ENCODE measurements around the gene SNX27. TPM values are rescaled to one million over a fixed set of nuclear protein-coding genes. Genes with fewer than 3 reads are reported as not detected.

SNX27 gene
- polyA plus RNA-seq, 3 donors from 2014 or later, result 4.4 to 12.7 (median 9.0) TPM

DNA sequence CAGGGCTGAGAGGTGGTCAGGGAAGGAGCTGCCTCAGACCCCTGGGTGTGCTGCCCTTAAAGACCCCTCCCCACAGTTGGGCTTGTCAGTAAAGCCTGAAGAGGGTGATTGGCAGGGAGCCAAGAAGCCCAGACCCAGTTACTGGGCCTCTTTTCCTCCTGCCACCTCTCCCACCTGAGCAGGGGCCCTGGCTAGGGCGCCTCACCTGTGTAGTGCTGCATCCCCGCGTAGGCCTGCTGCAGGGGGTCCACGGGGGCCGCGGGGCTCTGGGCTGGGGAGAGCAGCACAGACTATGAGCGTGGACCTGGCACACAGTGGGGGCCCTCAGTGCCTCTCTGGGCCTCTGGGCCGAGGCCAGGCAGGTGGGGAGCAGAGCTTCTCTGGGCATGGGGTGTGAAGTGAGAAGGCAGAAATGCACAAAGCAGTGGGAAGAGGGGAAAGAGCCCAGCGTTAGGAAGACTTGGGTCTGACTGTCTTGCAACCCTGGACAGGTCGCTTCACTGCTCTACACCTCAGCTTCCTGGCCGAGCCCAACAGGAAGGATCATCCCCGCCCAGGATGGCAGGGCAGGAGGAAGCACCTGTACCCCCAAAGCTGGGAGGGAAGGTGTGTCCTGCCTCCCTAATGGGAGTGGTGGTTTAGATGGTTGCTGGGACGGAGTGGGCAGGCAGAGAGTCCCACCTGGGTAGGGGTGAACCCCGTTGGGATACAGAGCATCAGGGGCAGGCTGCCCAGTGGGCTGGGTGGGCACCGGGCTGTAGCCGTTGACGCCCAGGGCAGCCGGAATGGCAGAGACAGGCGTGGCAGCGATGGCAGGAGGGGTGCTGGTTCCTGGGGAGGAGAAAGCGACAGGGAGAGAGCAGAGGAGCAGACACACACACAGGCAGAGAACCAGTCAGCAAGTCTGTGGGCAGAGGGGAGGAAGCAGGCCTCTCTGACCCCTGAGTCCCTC, 94.9 kb downstream of the SNX27 start:
- Mint-ChIP-seq H3K4me1 (peaks cover 12 to 14% of the 10 kb centered on the region in 2 donors), H3K27ac (no peak overlapping the region), H3K9me3 (no peaks in the 10 kb centered on the region), H3K4me3 (no peak overlapping the region), H3K27me3 (ENCODE audit: low read depth in 3 of 3) (peaks cover 0 to 2% (median 2%) of the 10 kb centered on the region in 3 donors), H3K36me3 (no peaks in the 10 kb centered on the region)
- no peak for DNase-seq

DNA sequence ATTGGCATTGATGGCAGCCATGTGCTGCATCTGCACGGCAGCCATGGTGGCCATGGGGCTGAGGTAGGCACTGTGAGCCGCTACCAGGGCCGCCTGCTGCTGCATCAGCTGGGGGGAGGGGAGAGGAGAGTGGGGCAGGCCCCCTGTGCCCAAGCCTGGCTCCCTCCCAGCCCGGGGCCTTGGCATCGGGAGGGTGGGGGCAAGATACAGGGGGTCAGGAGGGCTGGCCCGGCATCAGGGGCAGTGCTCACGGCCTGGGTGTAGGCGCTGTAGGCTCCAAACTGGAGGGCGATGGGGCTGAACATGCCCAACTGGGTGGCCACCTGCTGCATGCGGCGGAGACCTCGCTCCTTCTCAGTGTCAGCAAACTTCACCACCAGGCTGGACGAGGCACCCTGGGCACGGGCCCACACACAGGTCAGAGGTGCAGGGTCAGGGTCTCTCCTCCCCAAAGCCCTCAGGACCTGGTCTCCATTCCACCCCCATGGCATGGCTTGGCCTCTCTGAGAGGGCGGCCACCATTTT, 95.8 kb downstream of the SNX27 start:
- Mint-ChIP-seq H3K4me1 (peaks cover 10 to 14% of the 10 kb centered on the region in 2 donors), H3K4me3 (no peak overlapping the region), H3K36me3 (no peaks in the 10 kb centered on the region), H3K27me3 (ENCODE audit: low read depth in 3 of 3) (peaks cover 0 to 4% (median 2%) of the 10 kb centered on the region in 3 donors), H3K27ac (peak overlapping the region in 1 of 6 donors; percentile 17), H3K9me3 (no peaks in the 10 kb centered on the region)
- no peak for DNase-seq

GRCh38 chr1:151708891-151709290, 97.0 kb downstream of the SNX27 start:
- Mint-ChIP-seq H3K4me3 (no peak overlapping the region), H3K4me1 (peaks cover 6 to 7% of the 10 kb centered on the region in 2 donors), H3K9me3 (no peaks in the 10 kb centered on the region), H3K36me3 (no peaks in the 10 kb centered on the region), H3K27me3 (ENCODE audit: low read depth in 3 of 3) (peaks cover under 1 to 4% (median 2%) of the 10 kb centered on the region in 3 donors), H3K27ac (no peak overlapping the region)
- DNase-seq, result no peak

DNA sequence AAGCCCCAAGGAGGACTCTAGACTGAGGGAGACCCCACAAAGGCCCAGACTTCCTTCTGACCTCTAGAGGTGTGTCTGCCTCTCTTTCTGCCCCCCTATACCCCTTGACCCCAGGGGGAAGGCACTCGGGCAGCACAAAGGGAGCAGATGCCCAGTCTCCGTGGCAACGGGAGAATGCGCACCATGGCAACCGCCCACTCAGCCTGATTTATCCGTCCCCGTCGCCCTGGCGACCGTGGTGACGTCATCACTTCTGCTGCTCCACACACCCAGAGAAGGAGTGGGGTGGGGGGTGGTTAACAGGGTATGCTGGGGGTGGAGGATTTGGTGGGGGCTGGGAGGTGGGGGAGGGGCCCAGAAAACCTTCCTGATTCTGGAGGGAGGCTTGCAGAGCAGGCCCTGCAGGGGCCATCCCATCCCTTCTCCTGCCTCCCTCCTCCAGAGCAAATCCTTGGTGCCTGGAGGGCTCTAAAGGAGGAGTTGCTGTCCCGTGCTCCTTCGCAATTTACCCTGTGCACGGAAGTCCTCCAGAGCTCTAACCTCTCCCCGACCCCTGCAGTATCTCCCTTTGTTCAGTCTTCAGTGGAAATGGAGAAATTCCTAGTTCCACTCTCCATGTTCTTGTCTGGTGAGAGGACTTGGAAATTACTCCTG, 98.5 kb downstream of the SNX27 start:
- Mint-ChIP-seq H3K4me3 (no peak overlapping the region), H3K9me3 (no peaks in the 10 kb centered on the region), H3K4me1 (peaks cover 0 to 1% of the 10 kb centered on the region in 2 donors), H3K27me3 (ENCODE audit: low read depth in 3 of 3) (peaks cover 4 to 6% (median 4%) of the 10 kb centered on the region in 3 donors), H3K27ac (no peak overlapping the region), H3K36me3 (no peaks in the 10 kb centered on the region)
- DNase-seq, result no peak

DNA sequence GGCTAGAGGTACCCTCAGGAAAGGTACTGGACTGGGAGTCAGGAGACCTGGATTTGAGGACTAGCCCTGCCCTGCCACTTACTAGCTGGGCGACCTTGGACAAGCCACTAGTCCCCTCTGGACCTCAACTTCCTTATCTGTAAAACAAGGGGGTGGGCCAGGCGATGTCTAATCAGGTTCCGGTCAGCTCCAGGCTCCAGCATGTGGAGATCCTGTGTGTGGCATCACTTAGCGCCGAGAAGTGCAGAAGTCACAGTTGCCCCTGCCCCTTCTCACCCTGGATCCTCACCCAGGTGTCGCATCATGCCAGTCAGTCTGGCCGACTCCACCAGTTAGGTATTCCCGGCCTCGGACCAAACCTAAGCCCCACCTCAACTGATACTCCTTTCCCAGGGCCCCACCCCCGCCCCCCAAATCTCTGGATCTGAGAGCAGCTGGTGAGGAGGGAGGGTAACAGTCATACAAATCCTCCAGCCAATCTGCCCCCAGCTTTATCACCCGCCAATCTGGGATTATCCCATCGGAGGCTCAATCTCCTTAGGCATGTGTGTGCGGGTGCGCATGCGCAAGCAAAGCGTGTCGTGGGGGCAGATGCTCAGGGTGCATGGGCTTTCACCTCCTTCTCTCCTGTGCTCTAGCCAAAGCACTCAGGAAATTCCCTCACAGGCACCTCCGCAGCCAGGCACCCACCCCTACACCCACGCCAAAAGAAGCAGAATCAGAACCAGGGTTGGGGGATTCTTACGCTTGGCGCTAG, 99.4 kb downstream of the SNX27 start:
- no peak for DNase-seq
- H3K4me1 Mint-ChIP-seq, result peaks cover 0 to 5% of the 10 kb centered on the region in 2 donors
- H3K27me3 Mint-ChIP-seq (ENCODE audit: low read depth in 3 of 3), result peaks cover 3 to 8% (median 6%) of the 10 kb centered on the region in 3 donors
- H3K4me3 Mint-ChIP-seq, result no peak overlapping the region
- H3K36me3 Mint-ChIP-seq, result no peaks in the 10 kb centered on the region
- H3K27ac Mint-ChIP-seq, result no peak overlapping the region
- no peaks in the 10 kb centered on the region for H3K9me3 Mint-ChIP-seq

DNA sequence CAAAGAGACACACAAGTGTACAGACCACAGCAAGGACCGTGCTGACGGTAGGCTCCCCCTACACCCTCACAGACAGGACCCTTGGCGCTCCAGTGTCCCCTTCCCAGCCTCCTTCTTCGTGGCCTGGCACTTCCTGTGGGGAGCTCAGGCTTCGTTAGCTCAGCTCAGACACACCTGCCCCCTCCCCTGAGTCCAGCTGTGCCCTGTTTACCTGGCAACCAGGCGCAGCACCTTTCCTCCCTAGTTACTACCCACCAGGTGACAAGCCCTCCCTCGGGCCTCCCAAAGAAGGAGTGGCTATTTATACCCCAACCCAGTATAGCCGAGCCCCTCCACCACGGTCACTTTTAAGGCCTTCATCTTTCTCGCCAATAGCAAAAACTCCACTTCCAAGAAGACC, 100.1 kb downstream of the SNX27 start:
- no peak overlapping the region for H3K27ac Mint-ChIP-seq

DNA sequence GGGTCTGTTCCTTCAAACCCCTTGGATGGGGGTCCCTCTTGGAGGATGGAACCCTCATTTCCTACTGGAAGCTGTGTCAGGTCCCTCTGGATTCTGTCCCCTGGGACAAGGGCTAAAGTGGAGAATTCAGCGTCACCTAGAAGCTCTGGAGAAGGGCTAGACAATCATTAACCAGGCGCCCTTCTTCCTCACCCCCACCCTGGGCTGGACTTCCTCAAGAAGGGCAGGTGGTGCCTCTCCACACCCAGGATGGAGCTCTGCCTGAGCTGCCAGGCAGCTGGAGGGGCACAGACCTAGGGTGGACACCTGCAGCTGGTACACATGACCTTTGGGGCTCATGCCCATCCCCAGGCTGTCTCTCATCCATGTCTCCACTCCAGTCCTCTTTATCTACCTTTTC, 101.2 kb downstream of the SNX27 start:
- H3K9me3 Mint-ChIP-seq, result no peaks in the 10 kb centered on the region
- no peak overlapping the region for H3K27ac Mint-ChIP-seq
- peaks cover 11 to 13% of the 10 kb centered on the region in 2 donors for H3K4me1 Mint-ChIP-seq
- H3K27me3 Mint-ChIP-seq (ENCODE audit: low read depth in 3 of 3), result peaks cover 9 to 19% (median 17%) of the 10 kb centered on the region in 3 donors
- H3K4me3 Mint-ChIP-seq, result no peak overlapping the region
- no peaks in the 10 kb centered on the region for H3K36me3 Mint-ChIP-seq
- DNase-seq, result no peak

More for the DNA sequence above, 100.1 kb downstream of the SNX27 start:
- Mint-ChIP-seq H3K36me3 (no peaks in the 10 kb centered on the region), H3K27me3 (ENCODE audit: low read depth in 3 of 3) (peaks cover 5 to 10% (median 8%) of the 10 kb centered on the region in 3 donors), H3K9me3 (no peaks in the 10 kb centered on the region), H3K4me3 (no peak overlapping the region), H3K4me1 (peaks cover 3 to 7% of the 10 kb centered on the region in 2 donors)
- DNase-seq, result no peak

DNA sequence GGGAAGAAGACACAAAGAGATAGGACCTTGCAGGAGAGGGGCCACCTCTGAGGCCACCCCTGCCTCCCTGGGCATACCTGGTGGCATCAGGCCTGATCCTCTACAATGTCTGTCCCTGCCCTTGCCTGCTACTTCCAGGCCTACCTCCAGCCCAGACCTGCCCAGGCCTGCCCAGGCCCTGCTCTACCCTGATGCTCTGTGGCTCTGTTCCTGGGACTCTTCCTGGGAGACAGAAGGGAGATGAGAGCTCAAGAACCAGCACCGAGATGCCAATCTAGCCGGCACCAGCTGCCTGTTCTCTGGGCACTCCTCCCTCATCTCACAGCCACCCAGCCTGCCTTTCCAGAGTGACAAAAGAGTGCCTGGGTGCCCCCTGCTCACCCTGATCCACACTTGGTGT, 102.0 kb downstream of the SNX27 start:
- no peak for DNase-seq
- H3K4me1 Mint-ChIP-seq, result peaks cover 11 to 13% of the 10 kb centered on the region in 2 donors
- H3K27me3 Mint-ChIP-seq (ENCODE audit: low read depth in 3 of 3), result peaks cover 13 to 20% (median 17%) of the 10 kb centered on the region in 3 donors
- H3K36me3 Mint-ChIP-seq, result no peaks in the 10 kb centered on the region
- H3K9me3 Mint-ChIP-seq, result peaks cover 0 to 2% (median 0%) of the 10 kb centered on the region in 6 donors
- H3K4me3 Mint-ChIP-seq, result no peak overlapping the region
- H3K27ac Mint-ChIP-seq, result no peak overlapping the region

- Mint-ChIP-seq H3K9me3 (peaks cover 0 to 2% (median 0%) of the 10 kb centered on the region in 6 donors), H3K4me3 (no peak overlapping the region), H3K4me1 (peaks cover 12 to 21% of the 10 kb centered on the region in 2 donors), H3K27ac (no peak overlapping the region), H3K27me3 (ENCODE audit: low read depth in 3 of 3) (peaks cover 13 to 27% (median 17%) of the 10 kb centered on the region in 3 donors), H3K36me3 (no peaks in the 10 kb centered on the region)
- no peak for DNase-seq
Measured at GRCh38 chr1:151714820-151715725, 103.2 kb downstream of the SNX27 start.

DNA sequence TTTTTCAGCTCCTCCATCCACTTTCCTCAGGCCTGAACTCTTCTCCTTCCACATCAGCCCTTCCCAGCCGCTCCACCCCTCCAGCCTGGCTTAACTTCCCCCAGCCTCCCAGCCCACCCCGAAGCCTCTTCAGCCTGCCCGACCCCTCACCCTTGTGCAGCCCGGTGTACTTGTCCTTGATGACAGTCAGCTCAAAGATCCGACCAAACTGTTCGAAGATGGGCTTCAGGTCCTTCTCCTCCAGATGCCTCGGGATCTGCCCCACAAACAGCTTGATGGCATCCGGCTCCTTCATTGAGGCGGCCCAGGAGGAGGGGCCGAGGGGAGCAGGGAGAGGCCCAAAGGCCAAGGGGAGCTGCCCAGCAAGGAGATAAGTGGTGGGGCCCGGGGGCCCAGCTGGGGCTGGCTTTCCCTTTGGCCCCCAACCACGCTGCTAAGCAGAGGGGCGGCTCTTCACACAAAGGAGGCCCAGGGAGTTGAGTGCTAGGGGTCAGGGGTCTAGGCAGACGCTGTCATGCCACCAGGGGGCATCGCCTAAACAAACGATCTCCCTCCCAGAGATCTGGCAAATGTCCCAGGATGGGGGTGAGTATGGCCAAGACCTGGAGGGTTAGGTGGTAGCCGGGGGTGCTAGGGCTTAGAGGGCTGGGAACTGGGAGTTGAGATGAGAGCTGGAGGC, 104.0 kb downstream of the SNX27 start:
- DNase-seq, result no peak
- peaks cover 0 to 2% (median 0%) of the 10 kb centered on the region in 6 donors for H3K9me3 Mint-ChIP-seq
- H3K4me1 Mint-ChIP-seq, result peaks cover 20 to 29% of the 10 kb centered on the region in 2 donors
- H3K27ac Mint-ChIP-seq, result no peak overlapping the region
- peaks cover 16 to 27% (median 22%) of the 10 kb centered on the region in 3 donors for H3K27me3 Mint-ChIP-seq (ENCODE audit: low read depth in 3 of 3)
- H3K4me3 Mint-ChIP-seq, result no peak overlapping the region
- H3K36me3 Mint-ChIP-seq, result no peaks in the 10 kb centered on the region

DNA sequence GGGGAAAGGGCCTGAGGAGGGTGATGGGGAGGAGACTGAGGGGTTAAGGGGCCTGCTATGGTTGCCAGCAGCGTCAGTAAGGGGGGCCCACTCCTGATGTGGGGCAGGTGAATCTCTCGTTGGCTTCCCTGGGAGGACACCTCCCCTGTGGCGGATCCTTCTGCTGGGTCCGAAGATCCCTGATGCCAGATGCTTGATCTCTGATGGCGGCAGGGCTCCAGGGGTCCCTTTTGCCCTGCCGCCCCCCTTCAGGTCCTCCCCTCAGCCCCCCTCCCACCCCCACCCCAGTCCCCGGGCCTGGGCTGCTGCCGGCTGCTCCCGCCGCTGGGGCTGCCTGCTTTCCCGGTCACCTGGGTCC, 104.5 kb downstream of the SNX27 start:
- Mint-ChIP-seq H3K9me3 (peaks cover 0 to 2% (median 0%) of the 10 kb centered on the region in 6 donors), H3K27ac (no peak overlapping the region), H3K36me3 (no peaks in the 10 kb centered on the region), H3K4me1 (peaks cover 24 to 34% of the 10 kb centered on the region in 2 donors), H3K27me3 (ENCODE audit: low read depth in 3 of 3) (peaks cover 16 to 27% (median 22%) of the 10 kb centered on the region in 3 donors), H3K4me3 (no peak overlapping the region)
- no peak for DNase-seq
